HCT116 (cell line): ENCODE results near the gene LFNG. TPM values are rescaled to one million over a fixed set of nuclear protein-coding genes. Genes with fewer than 3 reads are reported as not detected.

Experiments used
- ATAC-seq: fragments of 200-7000 bp; cut with Tn5 transposase; 2 replicates; pipeline ENCODE4 v1.9.1; 2020; ENCODE audit warnings: mild to moderate bottlenecking, moderate library complexity
- BruUV-seq: library from RNA; stranded (reverse); fragments of 400-500 nt; replicated peaks from 2 replicates; lab custom pipeline; 2021; lab: Mats Ljungman, UMichigan
- CTCF ChIA-PET: fragments of 300-600 bp; sonication (Branson Sonifier 250); formaldehyde crosslinking; loops from one replicate; lab custom pipeline; 2021; ENCODE audit warnings: antibody characterized with exemption; lab: Charles Lee
- POLR2A ChIA-PET: fragments of 300-600, 350-600 bp; sonication (Branson Sonifier 250); formaldehyde crosslinking; loops from one replicate; lab custom pipeline; 2021; ENCODE audit warnings: antibody characterized with exemption; lab: Charles Lee
- RAD21 ChIA-PET, 2 experiments: fragments of 300-600 bp; sonication (Branson Sonifier 250); formaldehyde crosslinking; loops; one replicate each; lab custom pipeline; 2023; ENCODE audit warnings: low total read pairs in 2 of 2; ENCODE audit not compliant: uncharacterized antibody in 2 of 2, unreplicated experiment in 2 of 2, low non-redundant PET in 1 of 2; lab: Charles Lee
- DNase-seq: peaks from one replicate; pipeline ENCODE4 v3.0.0-alpha.2; 2010; ENCODE audit warnings: low read depth, low spot score
- H2AFZ ChIP-seq: fragments of 200-600 bp; shearing (Covaris generic), sonication (generic); 2 replicates; pipeline ENCODE4 v1.6.1; 2017; ENCODE audit warnings: low read depth, mixed run types, mixed read lengths, antibody characterized with exemption, low read length; ENCODE audit not compliant: poor library complexity, severe bottlenecking
- H3K27ac ChIP-seq: 2 replicates; pipeline ENCODE4 v1.5.1; 2012; ENCODE audit warnings: low read depth, low read length
- H3K27me3 ChIP-seq: fragments of 200-600 bp; sonication (generic); 2 replicates; pipeline ENCODE4 v1.6.1; 2016; ENCODE audit warnings: mixed run types, low read length, mixed read lengths; ENCODE audit not compliant: insufficient read depth
- H3K36me3 ChIP-seq, 2 experiments: fragments of 200-500 bp in 1 of 2; fragments of 200-600 bp in 1 of 2; sonication (Bioruptor generic) in 1 of 2; sonication (generic) in 1 of 2; 2 replicates each; pipeline versions ENCODE4 v1.5.1 to v1.6.1; 2014 to 2016; ENCODE audit warnings: low read length in 2 of 2, inconsistent platforms in 1 of 2, mixed read lengths in 1 of 2, mixed run types in 1 of 2; ENCODE audit not compliant: insufficient read depth in 2 of 2, control insufficient read depth in 1 of 2
- H3K4me1 ChIP-seq, 2 experiments: fragments of 200-600 bp in 1 of 2; sonication (generic) in 1 of 2; 2 replicates each; pipeline versions ENCODE4 v1.5.1 to v1.6.1; 2012 to 2017; ENCODE audit warnings: low read length in 2 of 2, inconsistent platforms in 1 of 2, mild to moderate bottlenecking in 1 of 2, mixed read lengths in 1 of 2, mixed run types in 1 of 2, moderate library complexity in 1 of 2; ENCODE audit not compliant: insufficient read depth in 2 of 2, control insufficient read depth in 1 of 2
- H3K4me2 ChIP-seq: fragments of 200-600 bp; sonication (generic); 2 replicates; pipeline ENCODE4 v1.6.1; 2017; ENCODE audit warnings: mixed run types, low read length, mixed read lengths
- H3K4me3 ChIP-seq, 2 experiments: fragments of 200-600 bp in 1 of 2; sonication (generic) in 1 of 2; replicated peaks in 1 of 2; 2 replicates each; pipeline ENCODE4 v1.5.1; 2011 to 2016; ENCODE audit warnings: low read length in 2 of 2, control low read depth in 1 of 2, low read depth in 1 of 2, mild to moderate bottlenecking in 1 of 2, mixed read lengths in 1 of 2, mixed run types in 1 of 2
- H3K79me2 ChIP-seq: fragments of 200-600 bp; sonication (generic); 2 replicates; pipeline ENCODE4 v1.6.1; 2017; ENCODE audit warnings: mild to moderate bottlenecking, mixed run types, low read length, moderate library complexity, mixed read lengths; ENCODE audit not compliant: insufficient read depth
- H3K9ac ChIP-seq: fragments of 200-600 bp; sonication (generic); 2 replicates; pipeline ENCODE4 v1.6.1; 2016; ENCODE audit warnings: low read length, mixed read lengths
- H3K9me2 ChIP-seq: fragments of 200-600 bp; sonication (generic), shearing (Covaris generic); 2 replicates; pipeline ENCODE4 v1.6.1; 2017; ENCODE audit warnings: mixed run types, mild to moderate bottlenecking, moderate library complexity; ENCODE audit not compliant: insufficient read depth
- H3K9me3 ChIP-seq, 2 experiments: fragments of 200-500 bp in 1 of 2; fragments of 200-600 bp in 1 of 2; sonication (Bioruptor generic) in 1 of 2; sonication (generic) in 1 of 2; 2 replicates each; pipeline ENCODE4 v1.6.1; 2014 to 2017; ENCODE audit warnings: low read length in 2 of 2, mixed read lengths in 2 of 2, inconsistent platforms in 1 of 2, low read depth in 1 of 2, mild to moderate bottlenecking in 1 of 2, mixed run types in 1 of 2, moderate library complexity in 1 of 2; ENCODE audit not compliant: control insufficient read depth in 1 of 2, insufficient read depth in 1 of 2
- H4K20me1 ChIP-seq: fragments of 200-600 bp; sonication (generic), shearing (Covaris generic); 2 replicates; pipeline ENCODE4 v1.6.1; 2017; ENCODE audit warnings: mixed run types, mild to moderate bottlenecking, moderate library complexity; ENCODE audit not compliant: insufficient read depth
- CBX3 ChIP-seq: IDR thresholded peaks from 2 replicates; pipeline ENCODE4 v1.6.1; 2012; ENCODE audit warnings: low read depth
- EGR1 ChIP-seq: IDR thresholded peaks from 2 replicates; pipeline ENCODE4 v1.6.1; 2012; ENCODE audit warnings: low read depth
- ELF1 ChIP-seq: IDR thresholded peaks from 2 replicates; pipeline ENCODE4 v1.6.1; 2012; ENCODE audit warnings: low read depth, borderline replicate concordance
- EZH2 ChIP-seq: fragments of 200-600 bp; sonication (generic); IDR thresholded peaks from 2 replicates; pipeline ENCODE4 v1.6.1; 2017; ENCODE audit warnings: antibody characterized with exemption, mixed run types
- FOSL1 ChIP-seq: IDR thresholded peaks from 2 replicates; pipeline ENCODE4 v1.6.1; 2012; ENCODE audit warnings: low read depth
- MAX ChIP-seq: IDR thresholded peaks from 2 replicates; pipeline ENCODE4 v1.6.1; 2012
- POLR2A ChIP-seq: IDR thresholded peaks from 2 replicates; pipeline ENCODE4 v1.7.0; 2011; ENCODE audit warnings: borderline replicate concordance; ENCODE audit not compliant: insufficient read depth, insufficient read length; ENCODE audit errors: extremely low read depth
- POLR2AphosphoS5 ChIP-seq: IDR thresholded peaks from 2 replicates; pipeline ENCODE4 v1.6.1; 2011; ENCODE audit warnings: mild to moderate bottlenecking, low read depth, low read length, moderate library complexity
- RAD21 ChIP-seq: IDR thresholded peaks from 2 replicates; pipeline ENCODE4 v1.6.1; 2012; ENCODE audit warnings: low read depth, mild to moderate bottlenecking
- SIN3A ChIP-seq: IDR thresholded peaks from 2 replicates; pipeline ENCODE4 v1.6.1; 2012; ENCODE audit warnings: low read depth
- SRF ChIP-seq: IDR thresholded peaks from 2 replicates; pipeline ENCODE4 v1.6.1; 2012; ENCODE audit warnings: low read depth
- TCF7L2 ChIP-seq: IDR thresholded peaks from 2 replicates; pipeline ENCODE4 v1.7.0; 2011; ENCODE audit warnings: borderline replicate concordance, inconsistent platforms; ENCODE audit not compliant: insufficient read depth, insufficient read length; ENCODE audit errors: extremely low read depth
- ZNF274 ChIP-seq: fragments of 200-500 bp; sonication (Bioruptor generic); IDR thresholded peaks from 2 replicates; pipeline ENCODE4 v1.6.1; 2014; ENCODE audit warnings: mild to moderate bottlenecking, low read depth, low read length, inconsistent platforms
- intact Hi-C: fragments of 100-400 bp; cut with micrococcal nuclease; formaldehyde crosslinking; loops from 2 replicates; pipeline ENCODE4 v1.10.0; 2022
- total RNA-seq: library from RNA; stranded (reverse); gene quantifications from one replicate; pipeline ENCODE4 v1.2.1, GENCODE V29; 2021; ENCODE audit not compliant: unreplicated experiment
- TF ChIP-seq, protein P1 (sequence below): IDR thresholded peaks from 2 replicates; pipeline ENCODE4 v1.6.1; 2012; ENCODE audit warnings: low read depth
- TF ChIP-seq, protein P2 (sequence below): IDR thresholded peaks from 2 replicates; pipeline ENCODE4 v1.6.1; 2011; ENCODE audit warnings: mild to moderate bottlenecking, low read length, moderate library complexity; ENCODE audit not compliant: insufficient replicate concordance; ENCODE audit errors: extremely low read depth
- TF ChIP-seq, protein P3 (sequence below), 3 experiments: fragments of 200-600 bp in 1 of 3; sonication (generic) in 1 of 3; IDR thresholded peaks in 2 of 3; conservative IDR thresholded peaks in 1 of 3; 2 replicates each; pipeline ENCODE4 v1.5.1; 2012 to 2017; ENCODE audit warnings: low read depth in 2 of 3, low read length in 2 of 3, antibody characterized with exemption in 1 of 3, borderline replicate concordance in 1 of 3, control low read depth in 1 of 3, mild to moderate bottlenecking in 1 of 3, mixed read lengths in 1 of 3, mixed run types in 1 of 3, moderate library complexity in 1 of 3; ENCODE audit not compliant: insufficient read depth in 1 of 3
- TF ChIP-seq, protein P4 (sequence below): IDR thresholded peaks from 2 replicates; pipeline ENCODE4 v1.6.1; 2012

The LFNG gene
- total RNA-seq, 1 experiment from 2014 or later: 14.3 TPM

GRCh38 chr7:2518737-2519118 lies 846 bp upstream of the LFNG start:
- Histone ChIP-seq H3K9me3 (no peaks in the 10 kb centered on the region), H3K36me3 (no peaks in the 10 kb centered on the region), H4K20me1 (no peaks in the 10 kb centered on the region), H3K4me1 (peaks cover 36 to 63% of the 10 kb centered on the region in 2 experiments)
- POLR2A ChIA-PET: no interaction called here
- intact Hi-C loops: no loop called here
- no peak for ATAC-seq
- RAD21 ChIA-PET: no interaction called here
- CTCF ChIA-PET: no interaction called here
- TF ChIP-seq EGR1 (no peak), MAX (no peak), ELF1 (no peak), POLR2AphosphoS5 (no peak), TCF7L2 (no peak), SRF (no peak), RAD21 (no peak), EZH2 (no peak), ZNF274 (no peak), FOSL1 (no peak), SIN3A (no peak), CBX3 (no peak), POLR2A (no peak)
- TF ChIP-seq, protein P1, sequence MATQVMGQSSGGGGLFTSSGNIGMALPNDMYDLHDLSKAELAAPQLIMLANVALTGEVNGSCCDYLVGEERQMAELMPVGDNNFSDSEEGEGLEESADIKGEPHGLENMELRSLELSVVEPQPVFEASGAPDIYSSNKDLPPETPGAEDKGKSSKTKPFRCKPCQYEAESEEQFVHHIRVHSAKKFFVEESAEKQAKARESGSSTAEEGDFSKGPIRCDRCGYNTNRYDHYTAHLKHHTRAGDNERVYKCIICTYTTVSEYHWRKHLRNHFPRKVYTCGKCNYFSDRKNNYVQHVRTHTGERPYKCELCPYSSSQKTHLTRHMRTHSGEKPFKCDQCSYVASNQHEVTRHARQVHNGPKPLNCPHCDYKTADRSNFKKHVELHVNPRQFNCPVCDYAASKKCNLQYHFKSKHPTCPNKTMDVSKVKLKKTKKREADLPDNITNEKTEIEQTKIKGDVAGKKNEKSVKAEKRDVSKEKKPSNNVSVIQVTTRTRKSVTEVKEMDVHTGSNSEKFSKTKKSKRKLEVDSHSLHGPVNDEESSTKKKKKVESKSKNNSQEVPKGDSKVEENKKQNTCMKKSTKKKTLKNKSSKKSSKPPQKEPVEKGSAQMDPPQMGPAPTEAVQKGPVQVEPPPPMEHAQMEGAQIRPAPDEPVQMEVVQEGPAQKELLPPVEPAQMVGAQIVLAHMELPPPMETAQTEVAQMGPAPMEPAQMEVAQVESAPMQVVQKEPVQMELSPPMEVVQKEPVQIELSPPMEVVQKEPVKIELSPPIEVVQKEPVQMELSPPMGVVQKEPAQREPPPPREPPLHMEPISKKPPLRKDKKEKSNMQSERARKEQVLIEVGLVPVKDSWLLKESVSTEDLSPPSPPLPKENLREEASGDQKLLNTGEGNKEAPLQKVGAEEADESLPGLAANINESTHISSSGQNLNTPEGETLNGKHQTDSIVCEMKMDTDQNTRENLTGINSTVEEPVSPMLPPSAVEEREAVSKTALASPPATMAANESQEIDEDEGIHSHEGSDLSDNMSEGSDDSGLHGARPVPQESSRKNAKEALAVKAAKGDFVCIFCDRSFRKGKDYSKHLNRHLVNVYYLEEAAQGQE: no peak
- TF ChIP-seq, protein P2, sequence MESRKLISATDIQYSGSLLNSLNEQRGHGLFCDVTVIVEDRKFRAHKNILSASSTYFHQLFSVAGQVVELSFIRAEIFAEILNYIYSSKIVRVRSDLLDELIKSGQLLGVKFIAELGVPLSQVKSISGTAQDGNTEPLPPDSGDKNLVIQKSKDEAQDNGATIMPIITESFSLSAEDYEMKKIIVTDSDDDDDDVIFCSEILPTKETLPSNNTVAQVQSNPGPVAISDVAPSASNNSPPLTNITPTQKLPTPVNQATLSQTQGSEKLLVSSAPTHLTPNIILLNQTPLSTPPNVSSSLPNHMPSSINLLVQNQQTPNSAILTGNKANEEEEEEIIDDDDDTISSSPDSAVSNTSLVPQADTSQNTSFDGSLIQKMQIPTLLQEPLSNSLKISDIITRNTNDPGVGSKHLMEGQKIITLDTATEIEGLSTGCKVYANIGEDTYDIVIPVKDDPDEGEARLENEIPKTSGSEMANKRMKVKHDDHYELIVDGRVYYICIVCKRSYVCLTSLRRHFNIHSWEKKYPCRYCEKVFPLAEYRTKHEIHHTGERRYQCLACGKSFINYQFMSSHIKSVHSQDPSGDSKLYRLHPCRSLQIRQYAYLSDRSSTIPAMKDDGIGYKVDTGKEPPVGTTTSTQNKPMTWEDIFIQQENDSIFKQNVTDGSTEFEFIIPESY: no peak
- TF ChIP-seq, protein P3, sequence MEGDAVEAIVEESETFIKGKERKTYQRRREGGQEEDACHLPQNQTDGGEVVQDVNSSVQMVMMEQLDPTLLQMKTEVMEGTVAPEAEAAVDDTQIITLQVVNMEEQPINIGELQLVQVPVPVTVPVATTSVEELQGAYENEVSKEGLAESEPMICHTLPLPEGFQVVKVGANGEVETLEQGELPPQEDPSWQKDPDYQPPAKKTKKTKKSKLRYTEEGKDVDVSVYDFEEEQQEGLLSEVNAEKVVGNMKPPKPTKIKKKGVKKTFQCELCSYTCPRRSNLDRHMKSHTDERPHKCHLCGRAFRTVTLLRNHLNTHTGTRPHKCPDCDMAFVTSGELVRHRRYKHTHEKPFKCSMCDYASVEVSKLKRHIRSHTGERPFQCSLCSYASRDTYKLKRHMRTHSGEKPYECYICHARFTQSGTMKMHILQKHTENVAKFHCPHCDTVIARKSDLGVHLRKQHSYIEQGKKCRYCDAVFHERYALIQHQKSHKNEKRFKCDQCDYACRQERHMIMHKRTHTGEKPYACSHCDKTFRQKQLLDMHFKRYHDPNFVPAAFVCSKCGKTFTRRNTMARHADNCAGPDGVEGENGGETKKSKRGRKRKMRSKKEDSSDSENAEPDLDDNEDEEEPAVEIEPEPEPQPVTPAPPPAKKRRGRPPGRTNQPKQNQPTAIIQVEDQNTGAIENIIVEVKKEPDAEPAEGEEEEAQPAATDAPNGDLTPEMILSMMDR (IDR thresholded peaks at IDR 0.05 in 2 of 3, conservative IDR thresholded peaks at IDR 0.05 in 1 of 3; ENCODE audit: borderline replicate concordance in 1 of 3, insufficient read depth in 1 of 3, low read depth in 2 of 3, low read length in 2 of 3): no peak
- TF ChIP-seq, protein P4, sequence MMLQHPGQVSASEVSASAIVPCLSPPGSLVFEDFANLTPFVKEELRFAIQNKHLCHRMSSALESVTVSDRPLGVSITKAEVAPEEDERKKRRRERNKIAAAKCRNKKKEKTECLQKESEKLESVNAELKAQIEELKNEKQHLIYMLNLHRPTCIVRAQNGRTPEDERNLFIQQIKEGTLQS: no peak
- TF ChIP-seq, all 23 proteins: peak for 0
- H3K27ac ChIP-seq: no peak overlapping the region
- peak overlapping the region; percentile 76 for H3K4me2 ChIP-seq
- peak overlapping the region in 1 of 2 experiments; percentile 47; a peak in 1 of 4 replicates for H3K4me3 ChIP-seq
- no peaks in the 10 kb centered on the region for H3K27me3 ChIP-seq
- no TSS peak for BruUV-seq
- peaks cover 13% of the 10 kb centered on the region; the same call in 1 of the 2 replicates for H3K79me2 ChIP-seq
- H3K9ac ChIP-seq: peak overlapping the region; percentile 56; the same call in 1 of the 2 replicates
- H2AFZ ChIP-seq: no peak overlapping the region
- H3K9me2 ChIP-seq: no peaks in the 10 kb centered on the region
- no peak for DNase-seq
